GM23338 (cell line): ENCODE data around the gene SERGEF. TPM values are rescaled to one million over a fixed set of nuclear protein-coding genes. Genes with fewer than 3 reads are reported as not detected.

Experiments
- ATAC-seq: fragments of 200-7000 bp; cut with Tn5 transposase; 3 replicates; pipeline ENCODE4 v1.9.1; 2020
- DNase-seq: peaks from one replicate; pipeline ENCODE4 v3.0.0-alpha.2; 2015; ENCODE audit warnings: low spot score
- H2AFZ ChIP-seq: fragments of 200-600 bp; sonication (generic); 2 replicates; pipeline ENCODE4 v1.8.0; 2016; ENCODE audit warnings: antibody characterized with exemption, mild to moderate bottlenecking, moderate library complexity
- H3F3A ChIP-seq: fragments of 200-600 bp; sonication (generic); replicated peaks from 2 replicates; pipeline ENCODE4 v1.8.0; 2017; ENCODE audit warnings: antibody characterized with exemption, mixed run types, low read depth
- H3K27ac ChIP-seq: fragments of 200-600 bp; sonication (generic); 2 replicates; pipeline ENCODE4 v1.6.1; 2016; ENCODE audit warnings: low read depth
- H3K27me3 ChIP-seq: fragments of 200-600 bp; sonication (generic); 2 replicates; pipeline ENCODE4 v1.8.0; 2016; ENCODE audit warnings: mild to moderate bottlenecking, mixed run types, moderate library complexity; ENCODE audit not compliant: insufficient read depth
- H3K36me3 ChIP-seq: fragments of 200-600 bp; sonication (generic); 2 replicates; pipeline ENCODE4 v1.8.0; 2016; ENCODE audit warnings: mild to moderate bottlenecking; ENCODE audit not compliant: insufficient read depth
- H3K4me1 ChIP-seq: fragments of 200-600 bp; sonication (generic); 2 replicates; pipeline ENCODE4 v1.8.0; 2016; ENCODE audit warnings: mild to moderate bottlenecking, moderate library complexity; ENCODE audit not compliant: insufficient read depth
- H3K4me2 ChIP-seq: fragments of 200-600 bp; sonication (generic); 2 replicates; pipeline ENCODE4 v1.7.1; 2017; ENCODE audit warnings: mixed run types
- H3K4me3 ChIP-seq: fragments of 200-600 bp; sonication (generic); 2 replicates; pipeline ENCODE4 v1.6.1; 2016; ENCODE audit warnings: mixed run types
- H3K79me2 ChIP-seq: fragments of 200-600 bp; sonication (generic); replicated peaks from 2 replicates; pipeline ENCODE4 v1.8.0; 2017; ENCODE audit warnings: mild to moderate bottlenecking; ENCODE audit not compliant: insufficient read depth
- H3K9me2 ChIP-seq: fragments of 200-600 bp; sonication (generic); 2 replicates; pipeline ENCODE4 v1.8.0; 2017; ENCODE audit not compliant: insufficient read depth
- H4K20me1 ChIP-seq: fragments of 200-600 bp; sonication (generic); replicated peaks from 2 replicates; pipeline ENCODE4 v1.8.0; 2017; ENCODE audit warnings: mild to moderate bottlenecking; ENCODE audit not compliant: insufficient read depth
- H3K27ac Mint-ChIP-seq: 2 replicates; pipeline ENCODE4 v1.8.0; 2020; ENCODE audit warnings: inconsistent platforms, mild to moderate bottlenecking, moderate library complexity, mixed read lengths
- H3K27me3 Mint-ChIP-seq: 3 replicates; pipeline ENCODE4 v1.8.0; 2022; ENCODE audit warnings: low read depth, mild to moderate bottlenecking, moderate library complexity, mixed read lengths, inconsistent platforms; ENCODE audit not compliant: insufficient read depth, poor library complexity
- H3K36me3 Mint-ChIP-seq: 3 replicates; pipeline ENCODE4 v1.8.0; 2021; ENCODE audit warnings: low read depth, mild to moderate bottlenecking, inconsistent platforms, moderate library complexity, mixed read lengths
- H3K4me1 Mint-ChIP-seq: 3 replicates; pipeline ENCODE4 v1.8.0; 2020; ENCODE audit warnings: mild to moderate bottlenecking, inconsistent platforms, mixed read lengths
- H3K4me3 Mint-ChIP-seq: 3 replicates; pipeline ENCODE4 v1.8.0; 2021; ENCODE audit warnings: moderate library complexity, mild to moderate bottlenecking, inconsistent platforms, mixed read lengths
- H3K9me3 Mint-ChIP-seq: 3 replicates; pipeline ENCODE4 v1.8.0; 2020; ENCODE audit warnings: moderate library complexity, mild to moderate bottlenecking, inconsistent platforms, mixed read lengths
- CREB1 ChIP-seq: fragments of 250-450 bp; sonication (Bioruptor Pico); IDR thresholded peaks from 2 replicates; pipeline ENCODE4 v1.5.0; 2020; ENCODE audit warnings: low read depth, mild to moderate bottlenecking, moderate library complexity
- EZH2 ChIP-seq: fragments of 200-600 bp; sonication (generic); IDR thresholded peaks from one replicate; pipeline ENCODE4 v1.8.0; 2017; ENCODE audit warnings: antibody characterized with exemption, mild to moderate bottlenecking, low read depth; ENCODE audit not compliant: unreplicated experiment
- JUNB ChIP-seq: IDR thresholded peaks from one replicate; pipeline ENCODE4 v1.6.1; 2016; ENCODE audit warnings: antibody characterized with exemption; ENCODE audit not compliant: unreplicated experiment
- NANOG ChIP-seq: IDR thresholded peaks from 2 replicates; pipeline ENCODE4 v1.6.1; 2016; ENCODE audit warnings: antibody characterized with exemption, borderline replicate concordance
- POLR2AphosphoS5 ChIP-seq: IDR thresholded peaks from 2 replicates; pipeline ENCODE4 v1.6.1; 2016; ENCODE audit warnings: antibody characterized with exemption, low read depth
- STAT1 ChIP-seq: IDR thresholded peaks from one replicate; pipeline ENCODE4 v1.6.1; 2016; ENCODE audit warnings: antibody characterized with exemption; ENCODE audit not compliant: unreplicated experiment
- ZNF114 ChIP-seq: fragments of 250-450 bp; sonication (Bioruptor Pico); IDR thresholded peaks from 2 replicates; pipeline ENCODE4 v1.5.0; 2020; ENCODE audit warnings: mild to moderate bottlenecking, moderate library complexity
- ZNF331 ChIP-seq: fragments of 250-450 bp; sonication (Bioruptor Pico); IDR thresholded peaks from 2 replicates; pipeline ENCODE4 v1.5.0; 2020; ENCODE audit warnings: low read depth, mild to moderate bottlenecking, moderate library complexity
- polyA plus RNA-seq: library from polyadenylated mRNA; unstranded; fragments of >200 nt; fragmentation: Nextera tagmentation; extraction: Ambion mirVana; gene quantifications from 2 replicates; pipeline ENCODE4 v1.2.1, GENCODE V29; 2016
- total RNA-seq: library from RNA; depleted of rRNA; stranded (reverse); fragments of >200 nt; shearing (Covaris generic); gene quantifications from 2 replicates; pipeline ENCODE4 v1.2.3, GENCODE V29; 2014
- TF ChIP-seq, protein P1 (sequence below): IDR thresholded peaks from 2 replicates; pipeline ENCODE4 v1.6.1; 2016; ENCODE audit warnings: antibody characterized with exemption
- TF ChIP-seq, protein P2 (sequence below), 2 experiments: fragments of 200-600 bp in 1 of 2; sonication (generic) in 1 of 2; conservative IDR thresholded peaks; 2 replicates each; pipeline versions ENCODE4 v1.5.1 to v1.6.1; 2016 to 2017; ENCODE audit warnings: antibody characterized with exemption in 2 of 2, low read depth in 2 of 2, mild to moderate bottlenecking in 2 of 2, moderate library complexity in 1 of 2
- TF ChIP-seq, protein P3 (sequence below): fragments of 250-450 bp; sonication (Bioruptor Pico); IDR thresholded peaks from 2 replicates; pipeline ENCODE4 v1.5.0; 2020; ENCODE audit warnings: mild to moderate bottlenecking, moderate library complexity

The SERGEF gene
- total and polyA plus RNA-seq, 2 experiments from 2014 or later = 24.2 to 27.9 TPM

GRCh38 chr11:17831228-17831627 is 181.6 kb downstream of the SERGEF start:
- no peaks in the 10 kb centered on the region for H3K36me3 Mint-ChIP-seq
- 0 out of 2 replicates have a peak, but pooled peaks cover 4% of the 10 kb centered on the region for H4K20me1 ChIP-seq

More at GRCh38 chr11:17831228-17831627, 181.6 kb downstream of the SERGEF start:
- Histone ChIP-seq H3K9me2 (peaks cover 11% of the 10 kb centered on the region), H3K27me3 (no peaks in the 10 kb centered on the region), H3K4me3 (no peak overlapping the region), H3K36me3 (no peaks in the 10 kb centered on the region), H3F3A (no peaks in the 10 kb centered on the region), H3K27ac (no peak overlapping the region), H3K4me1 (no peaks in the 10 kb centered on the region), H2AFZ (no peak overlapping the region), H3K4me2 (no peak overlapping the region), H3K79me2 (no peaks in the 10 kb centered on the region)
- ATAC-seq = no peak
- Mint-ChIP-seq H3K27me3 (peaks cover 2% of the 10 kb centered on the region), H3K4me1 (peaks cover 6% of the 10 kb centered on the region), H3K27ac (no peak overlapping the region), H3K4me3 (no peak overlapping the region), H3K9me3 (no peaks in the 10 kb centered on the region)
- TF ChIP-seq JUNB = no peak
- no peak for TF ChIP-seq CREB1
- no peak for TF ChIP-seq POLR2AphosphoS5
- no peak for TF ChIP-seq ZNF331 (CRISPR knock-in tag)
- TF ChIP-seq STAT1 = no peak
- TF ChIP-seq, protein P1, sequence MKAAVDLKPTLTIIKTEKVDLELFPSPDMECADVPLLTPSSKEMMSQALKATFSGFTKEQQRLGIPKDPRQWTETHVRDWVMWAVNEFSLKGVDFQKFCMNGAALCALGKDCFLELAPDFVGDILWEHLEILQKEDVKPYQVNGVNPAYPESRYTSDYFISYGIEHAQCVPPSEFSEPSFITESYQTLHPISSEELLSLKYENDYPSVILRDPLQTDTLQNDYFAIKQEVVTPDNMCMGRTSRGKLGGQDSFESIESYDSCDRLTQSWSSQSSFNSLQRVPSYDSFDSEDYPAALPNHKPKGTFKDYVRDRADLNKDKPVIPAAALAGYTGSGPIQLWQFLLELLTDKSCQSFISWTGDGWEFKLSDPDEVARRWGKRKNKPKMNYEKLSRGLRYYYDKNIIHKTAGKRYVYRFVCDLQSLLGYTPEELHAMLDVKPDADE = no peak
- TF ChIP-seq, protein P2, sequence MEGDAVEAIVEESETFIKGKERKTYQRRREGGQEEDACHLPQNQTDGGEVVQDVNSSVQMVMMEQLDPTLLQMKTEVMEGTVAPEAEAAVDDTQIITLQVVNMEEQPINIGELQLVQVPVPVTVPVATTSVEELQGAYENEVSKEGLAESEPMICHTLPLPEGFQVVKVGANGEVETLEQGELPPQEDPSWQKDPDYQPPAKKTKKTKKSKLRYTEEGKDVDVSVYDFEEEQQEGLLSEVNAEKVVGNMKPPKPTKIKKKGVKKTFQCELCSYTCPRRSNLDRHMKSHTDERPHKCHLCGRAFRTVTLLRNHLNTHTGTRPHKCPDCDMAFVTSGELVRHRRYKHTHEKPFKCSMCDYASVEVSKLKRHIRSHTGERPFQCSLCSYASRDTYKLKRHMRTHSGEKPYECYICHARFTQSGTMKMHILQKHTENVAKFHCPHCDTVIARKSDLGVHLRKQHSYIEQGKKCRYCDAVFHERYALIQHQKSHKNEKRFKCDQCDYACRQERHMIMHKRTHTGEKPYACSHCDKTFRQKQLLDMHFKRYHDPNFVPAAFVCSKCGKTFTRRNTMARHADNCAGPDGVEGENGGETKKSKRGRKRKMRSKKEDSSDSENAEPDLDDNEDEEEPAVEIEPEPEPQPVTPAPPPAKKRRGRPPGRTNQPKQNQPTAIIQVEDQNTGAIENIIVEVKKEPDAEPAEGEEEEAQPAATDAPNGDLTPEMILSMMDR (conservative IDR thresholded peaks at IDR 0.05; ENCODE audit: low read depth in 2 of 2) = no peak
- no peak for TF ChIP-seq ZNF114 (CRISPR knock-in tag)
- TF ChIP-seq NANOG = no peak
- TF ChIP-seq, protein P3, sequence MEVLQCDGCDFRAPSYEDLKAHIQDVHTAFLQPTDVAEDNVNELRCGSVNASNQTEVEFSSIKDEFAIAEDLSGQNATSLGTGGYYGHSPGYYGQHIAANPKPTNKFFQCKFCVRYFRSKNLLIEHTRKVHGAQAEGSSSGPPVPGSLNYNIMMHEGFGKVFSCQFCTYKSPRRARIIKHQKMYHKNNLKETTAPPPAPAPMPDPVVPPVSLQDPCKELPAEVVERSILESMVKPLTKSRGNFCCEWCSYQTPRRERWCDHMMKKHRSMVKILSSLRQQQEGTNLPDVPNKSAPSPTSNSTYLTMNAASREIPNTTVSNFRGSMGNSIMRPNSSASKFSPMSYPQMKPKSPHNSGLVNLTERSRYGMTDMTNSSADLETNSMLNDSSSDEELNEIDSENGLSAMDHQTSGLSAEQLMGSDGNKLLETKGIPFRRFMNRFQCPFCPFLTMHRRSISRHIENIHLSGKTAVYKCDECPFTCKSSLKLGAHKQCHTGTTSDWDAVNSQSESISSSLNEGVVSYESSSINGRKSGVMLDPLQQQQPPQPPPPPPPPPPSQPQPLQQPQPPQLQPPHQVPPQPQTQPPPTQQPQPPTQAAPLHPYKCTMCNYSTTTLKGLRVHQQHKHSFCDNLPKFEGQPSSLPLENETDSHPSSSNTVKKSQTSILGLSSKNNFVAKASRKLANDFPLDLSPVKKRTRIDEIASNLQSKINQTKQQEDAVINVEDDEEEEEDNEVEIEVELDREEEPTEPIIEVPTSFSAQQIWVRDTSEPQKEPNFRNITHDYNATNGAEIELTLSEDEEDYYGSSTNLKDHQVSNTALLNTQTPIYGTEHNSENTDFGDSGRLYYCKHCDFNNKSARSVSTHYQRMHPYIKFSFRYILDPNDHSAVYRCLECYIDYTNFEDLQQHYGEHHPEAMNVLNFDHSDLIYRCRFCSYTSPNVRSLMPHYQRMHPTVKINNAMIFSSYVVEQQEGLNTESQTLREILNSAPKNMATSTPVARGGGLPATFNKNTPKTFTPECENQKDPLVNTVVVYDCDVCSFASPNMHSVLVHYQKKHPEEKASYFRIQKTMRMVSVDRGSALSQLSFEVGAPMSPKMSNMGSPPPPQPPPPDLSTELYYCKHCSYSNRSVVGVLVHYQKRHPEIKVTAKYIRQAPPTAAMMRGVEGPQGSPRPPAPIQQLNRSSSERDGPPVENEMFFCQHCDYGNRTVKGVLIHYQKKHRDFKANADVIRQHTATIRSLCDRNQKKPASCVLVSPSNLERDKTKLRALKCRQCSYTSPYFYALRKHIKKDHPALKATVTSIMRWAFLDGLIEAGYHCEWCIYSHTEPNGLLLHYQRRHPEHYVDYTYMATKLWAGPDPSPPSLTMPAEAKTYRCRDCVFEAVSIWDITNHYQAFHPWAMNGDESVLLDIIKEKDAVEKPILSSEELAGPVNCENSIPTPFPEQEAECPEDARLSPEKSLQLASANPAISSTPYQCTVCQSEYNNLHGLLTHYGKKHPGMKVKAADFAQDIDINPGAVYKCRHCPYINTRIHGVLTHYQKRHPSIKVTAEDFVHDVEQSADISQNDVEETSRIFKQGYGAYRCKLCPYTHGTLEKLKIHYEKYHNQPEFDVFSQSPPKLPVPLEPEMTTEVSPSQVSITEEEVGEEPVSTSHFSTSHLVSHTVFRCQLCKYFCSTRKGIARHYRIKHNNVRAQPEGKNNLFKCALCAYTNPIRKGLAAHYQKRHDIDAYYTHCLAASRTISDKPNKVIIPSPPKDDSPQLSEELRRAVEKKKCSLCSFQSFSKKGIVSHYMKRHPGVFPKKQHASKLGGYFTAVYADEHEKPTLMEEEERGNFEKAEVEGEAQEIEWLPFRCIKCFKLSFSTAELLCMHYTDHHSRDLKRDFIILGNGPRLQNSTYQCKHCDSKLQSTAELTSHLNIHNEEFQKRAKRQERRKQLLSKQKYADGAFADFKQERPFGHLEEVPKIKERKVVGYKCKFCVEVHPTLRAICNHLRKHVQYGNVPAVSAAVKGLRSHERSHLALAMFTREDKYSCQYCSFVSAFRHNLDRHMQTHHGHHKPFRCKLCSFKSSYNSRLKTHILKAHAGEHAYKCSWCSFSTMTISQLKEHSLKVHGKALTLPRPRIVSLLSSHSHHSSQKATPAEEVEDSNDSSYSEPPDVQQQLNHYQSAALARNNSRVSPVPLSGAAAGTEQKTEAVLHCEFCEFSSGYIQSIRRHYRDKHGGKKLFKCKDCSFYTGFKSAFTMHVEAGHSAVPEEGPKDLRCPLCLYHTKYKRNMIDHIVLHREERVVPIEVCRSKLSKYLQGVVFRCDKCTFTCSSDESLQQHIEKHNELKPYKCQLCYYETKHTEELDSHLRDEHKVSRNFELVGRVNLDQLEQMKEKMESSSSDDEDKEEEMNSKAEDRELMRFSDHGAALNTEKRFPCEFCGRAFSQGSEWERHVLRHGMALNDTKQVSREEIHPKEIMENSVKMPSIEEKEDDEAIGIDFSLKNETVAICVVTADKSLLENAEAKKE (CRISPR knock-in tag) = no peak
- no peak for TF ChIP-seq EZH2
- DNase-seq = no peak
